Effector memory CD8-positive, alpha-beta T cell (primary cell): Measurements from ENCODE around the gene SHISA7.
A peak's percentile ranks its signal among the peaks of the same experiment; 100 is the strongest.
"Not testable (repeated sequence)": the region's sequence is repeated elsewhere in the genome, so short reads cannot be mapped to it uniquely, and the experiment has no call there.

ENCODE experiments used
- ATAC-seq: fragments of 150-1000 bp; cut with Tn5 transposase; replicated peaks from 2 replicates; pipeline ENCODE4 v1.10.0; 2021; ENCODE audit warnings: mild to moderate bottlenecking, moderate library complexity
- DNase-seq, 3 experiments: peaks; one replicate each; pipeline ENCODE4 v3.0.0; 2021
- H3K27ac Mint-ChIP-seq, 2 donors: one replicate each; pipeline ENCODE4 v1.8.0; 2022; ENCODE audit warnings: mild to moderate bottlenecking in 2 of 2, mixed read lengths in 2 of 2, moderate library complexity in 2 of 2
- H3K27me3 Mint-ChIP-seq, 2 donors: one replicate each; pipeline ENCODE4 v1.8.0; 2022; ENCODE audit warnings: mixed read lengths in 2 of 2
- H3K36me3 Mint-ChIP-seq: one replicate; pipeline ENCODE4 v1.8.0; 2022; ENCODE audit warnings: mild to moderate bottlenecking, moderate library complexity, mixed read lengths; ENCODE audit not compliant: insufficient read depth
- H3K4me1 Mint-ChIP-seq, 2 donors: one replicate each; pipeline ENCODE4 v1.8.0; 2022; ENCODE audit warnings: low read depth in 2 of 2, mixed read lengths in 2 of 2
- H3K4me3 Mint-ChIP-seq, 2 donors: one replicate each; pipeline ENCODE4 v1.8.0; 2022; ENCODE audit warnings: mild to moderate bottlenecking in 2 of 2, mixed read lengths in 2 of 2, moderate library complexity in 2 of 2
- H3K9me3 Mint-ChIP-seq, 2 donors: one replicate each; pipeline ENCODE4 v1.8.0; 2022; ENCODE audit warnings: mixed read lengths in 2 of 2

Gene SHISA7

GRCh38 chr19:55453511-55454260 is 10.6 kb upstream of the SHISA7 start:
- Mint-ChIP-seq H3K27me3 (peaks cover 26 to 27% of the 10 kb centered on the region in 2 donors), H3K9me3 (no peaks in the 10 kb centered on the region), H3K36me3 (peaks cover 4% of the 10 kb centered on the region), H3K4me1 (peaks cover 5 to 17% of the 10 kb centered on the region in 2 donors), H3K4me3 (peak overlapping the region; percentile 31 to 53), H3K27ac (peak overlapping the region in 1 of 2 donors; percentile 70)
- no peak for ATAC-seq
- DNase-seq, result no peak

GRCh38 chr19:55452749-55453346 is 9.7 kb upstream of the SHISA7 start:
- H3K9me3 Mint-ChIP-seq, result no peaks in the 10 kb centered on the region
- no peak overlapping the region for H3K27ac Mint-ChIP-seq
- H3K27me3 Mint-ChIP-seq, result peaks cover 26 to 27% of the 10 kb centered on the region in 2 donors
- no peak for DNase-seq
- peaks cover 4% of the 10 kb centered on the region for H3K36me3 Mint-ChIP-seq
- H3K4me1 Mint-ChIP-seq, result peaks cover 5 to 17% of the 10 kb centered on the region in 2 donors
- peak; percentile 28 for ATAC-seq
- H3K4me3 Mint-ChIP-seq, result peak overlapping the region in 1 of 2 donors; percentile 67

GRCh38 chr19:55451965-55452748 is 9.1 kb upstream of the SHISA7 start:
- peak in 1 of 3 experiments; percentile 27 for DNase-seq
- H3K4me1 Mint-ChIP-seq, result peaks cover 5 to 17% of the 10 kb centered on the region in 2 donors
- ATAC-seq, result peak; percentile 37
- H3K27me3 Mint-ChIP-seq, result peaks cover 26 to 27% of the 10 kb centered on the region in 2 donors
- H3K36me3 Mint-ChIP-seq, result peaks cover 4% of the 10 kb centered on the region
- H3K4me3 Mint-ChIP-seq, result peak overlapping the region; percentile 57 to 67
- H3K9me3 Mint-ChIP-seq, result no peaks in the 10 kb centered on the region
- peak overlapping the region in 1 of 2 donors; percentile 64 for H3K27ac Mint-ChIP-seq

GRCh38 chr19:55451163-55451964 is 8.3 kb upstream of the SHISA7 start:
- ATAC-seq, result peak; percentile 52
- H3K27ac Mint-ChIP-seq, result peak overlapping the region in 1 of 2 donors; percentile 64
- peaks cover 4% of the 10 kb centered on the region for H3K36me3 Mint-ChIP-seq
- H3K4me1 Mint-ChIP-seq, result peaks cover 5 to 17% of the 10 kb centered on the region in 2 donors
- DNase-seq, result no peak
- peak overlapping the region; percentile 60 to 67 for H3K4me3 Mint-ChIP-seq
- no peaks in the 10 kb centered on the region for H3K9me3 Mint-ChIP-seq
- peaks cover 26 to 27% of the 10 kb centered on the region in 2 donors for H3K27me3 Mint-ChIP-seq

GRCh38 chr19:55449469-55449868 is 6.4 kb upstream of the SHISA7 start:
- no peaks in the 10 kb centered on the region for H3K9me3 Mint-ChIP-seq
- no peak overlapping the region for H3K4me3 Mint-ChIP-seq
- H3K36me3 Mint-ChIP-seq, result peaks cover 4% of the 10 kb centered on the region
- no peak for DNase-seq
- peaks cover 5 to 17% of the 10 kb centered on the region in 2 donors for H3K4me1 Mint-ChIP-seq
- ATAC-seq, result no peak
- peaks cover 25 to 43% of the 10 kb centered on the region in 2 donors for H3K27me3 Mint-ChIP-seq
- no peak overlapping the region for H3K27ac Mint-ChIP-seq

- not testable (repeated sequence) for H3K9me3 Mint-ChIP-seq, H3K27ac Mint-ChIP-seq, H3K4me3 Mint-ChIP-seq, ATAC-seq, DNase-seq, H3K36me3 Mint-ChIP-seq
- H3K27me3 Mint-ChIP-seq, result peaks cover 25 to 46% of the 10 kb centered on the region in 2 donors
- H3K4me1 Mint-ChIP-seq, result peaks cover 4 to 13% of the 10 kb centered on the region in 2 donors
These were observed 5.0 kb upstream of the SHISA7 start for GRCh38 chr19:55448175-55448490.

- Mint-ChIP-seq H3K9me3 (no peaks in the 10 kb centered on the region), H3K4me3 (no peak overlapping the region), H3K36me3 (peaks cover 4% of the 10 kb centered on the region), H3K4me1 (peaks cover 6 to 10% of the 10 kb centered on the region in 2 donors), H3K27ac (no peak overlapping the region), H3K27me3 (peaks cover 27 to 50% of the 10 kb centered on the region in 2 donors)
- no peak for ATAC-seq
- no peak for DNase-seq
These were observed 4.5 kb upstream of the SHISA7 start for GRCh38 chr19:55447421-55448174.

GRCh38 chr19:55446060-55446459 is 3.0 kb upstream of the SHISA7 start:
- Mint-ChIP-seq H3K4me1 (peaks cover 12% of the 10 kb centered on the region in 2 donors), H3K4me3 (no peak overlapping the region), H3K36me3 (no peaks in the 10 kb centered on the region), H3K9me3 (no peaks in the 10 kb centered on the region), H3K27ac (no peak overlapping the region), H3K27me3 (peaks cover 38 to 52% of the 10 kb centered on the region in 2 donors)
- ATAC-seq (no peak), DNase-seq (no peak)

GRCh38 chr19:55444646-55445045 is 1.5 kb upstream of the SHISA7 start:
- DNase-seq, result no peak

GRCh38 chr19:55443824-55444480 is 852 bp upstream of the SHISA7 start:
- H3K27me3 Mint-ChIP-seq, result peaks cover 59 to 61% of the 10 kb centered on the region in 2 donors
- no peak overlapping the region for H3K27ac Mint-ChIP-seq
- no peaks in the 10 kb centered on the region for H3K9me3 Mint-ChIP-seq
- DNase-seq (no peak), ATAC-seq (no peak)
- H3K36me3 Mint-ChIP-seq, result peaks cover under 1% of the 10 kb centered on the region
- H3K4me1 Mint-ChIP-seq, result peaks cover 10 to 15% of the 10 kb centered on the region in 2 donors
- H3K4me3 Mint-ChIP-seq, result peak overlapping the region in 1 of 2 donors; percentile 2

More at GRCh38 chr19:55444646-55445045, 1.5 kb upstream of the SHISA7 start:
- Mint-ChIP-seq H3K9me3 (no peaks in the 10 kb centered on the region), H3K4me3 (no peak overlapping the region), H3K36me3 (no peaks in the 10 kb centered on the region), H3K4me1 (peaks cover 10 to 15% of the 10 kb centered on the region in 2 donors), H3K27me3 (peaks cover 52 to 54% of the 10 kb centered on the region in 2 donors), H3K27ac (no peak overlapping the region)
- ATAC-seq, result no peak

- Mint-ChIP-seq H3K27me3 (peaks cover 72 to 74% of the 10 kb centered on the region in 2 donors), H3K4me1 (peaks cover 10 to 15% of the 10 kb centered on the region in 2 donors), H3K4me3 (no peak overlapping the region), H3K9me3 (no peaks in the 10 kb centered on the region), H3K36me3 (peaks cover 3% of the 10 kb centered on the region), H3K27ac (no peak overlapping the region)
- ATAC-seq (peak; percentile 65), DNase-seq (no peak)
These were observed 633 bp downstream of the SHISA7 start for GRCh38 chr19:55442372-55442961.
